CD14-positive monocyte (primary cell): Measurements from ENCODE around the gene ZNF536. TPM values are rescaled to one million over a fixed set of nuclear protein-coding genes. Genes with fewer than 3 reads are reported as not detected.

Experiments
- DNase-seq, 3 donors: peaks; one replicate each; pipeline ENCODE4 v3.0.0-alpha.2; 2011 to 2022
- H2AFZ ChIP-seq: 2 replicates; pipeline ENCODE4 v1.6.0; 2012; ENCODE audit warnings: mild to moderate bottlenecking, low read depth, low read length, inconsistent platforms; ENCODE audit not compliant: insufficient read depth, poor library complexity, severe bottlenecking
- H3K27ac ChIP-seq, 2 donors: 1 replicate in 1 of 2; 2 replicates in 1 of 2; pipeline ENCODE4 v1.5.1; 2012 to 2013; ENCODE audit warnings: low read length in 2 of 2, control low read depth in 1 of 2, inconsistent platforms in 1 of 2, low read depth in 1 of 2, mild to moderate bottlenecking in 1 of 2
- H3K27me3 ChIP-seq, 2 donors: one replicate each; pipeline versions ENCODE4 v1.6.0 to v1.6.1; 2011 to 2013; ENCODE audit warnings: low read length in 2 of 2; ENCODE audit not compliant: control insufficient read depth in 2 of 2, insufficient read depth in 2 of 2
- H3K36me3 ChIP-seq, 2 donors: replicated peaks in 1 of 2; 1 replicate in 1 of 2; 2 replicates in 1 of 2; pipeline versions ENCODE4 v1.5.1 to v1.6.1; 2012 to 2013; ENCODE audit warnings: low read length in 2 of 2, control low read depth in 1 of 2, inconsistent platforms in 1 of 2, mild to moderate bottlenecking in 1 of 2; ENCODE audit not compliant: insufficient read depth in 2 of 2, control insufficient read depth in 1 of 2
- H3K4me1 ChIP-seq, 2 donors: 1 replicate in 1 of 2; 2 replicates in 1 of 2; pipeline versions ENCODE4 v1.5.1 to v1.6.1; 2012 to 2013; ENCODE audit warnings: low read length in 2 of 2, control low read depth in 1 of 2, inconsistent platforms in 1 of 2, mild to moderate bottlenecking in 1 of 2, moderate library complexity in 1 of 2; ENCODE audit not compliant: insufficient read depth in 2 of 2, control insufficient read depth in 1 of 2
- H3K4me2 ChIP-seq: replicated peaks from 2 replicates; pipeline ENCODE3; 2012; ENCODE audit warnings: low read length, moderate library complexity, mild to moderate bottlenecking; ENCODE audit not compliant: poor library complexity, severe bottlenecking; ENCODE audit errors: extremely low read depth
- H3K4me3 ChIP-seq, 3 experiments: fragments of 200-600 bp in 1 of 3; sonication (generic) in 1 of 3; replicated peaks in 1 of 3; 1 replicate in 2 of 3; 2 replicates in 1 of 3; pipeline ENCODE4 v1.5.1; 2011 to 2013; ENCODE audit warnings: low read length in 3 of 3, mild to moderate bottlenecking in 3 of 3, control low read depth in 2 of 3, low read depth in 2 of 3, inconsistent platforms in 1 of 3, moderate library complexity in 1 of 3
- H3K79me2 ChIP-seq: 2 replicates; pipeline ENCODE4 v1.6.0; 2012; ENCODE audit warnings: mild to moderate bottlenecking, control low read depth, inconsistent platforms, low read length, moderate library complexity; ENCODE audit not compliant: insufficient read depth
- H3K9ac ChIP-seq: 2 replicates; pipeline ENCODE4 v1.6.0; 2017; ENCODE audit warnings: low read length, mild to moderate bottlenecking; ENCODE audit not compliant: insufficient read depth, poor library complexity, severe bottlenecking
- H3K9me3 ChIP-seq, 2 donors: replicated peaks in 1 of 2; 1 replicate in 1 of 2; 2 replicates in 1 of 2; pipeline versions ENCODE4 v1.5.1 to v1.6.1; 2012 to 2013; ENCODE audit warnings: low read length in 2 of 2, control low read depth in 1 of 2; ENCODE audit not compliant: control insufficient read depth in 1 of 2, insufficient read depth in 1 of 2
- H4K20me1 ChIP-seq: 2 replicates; pipeline ENCODE4 v1.6.0; 2012; ENCODE audit warnings: mild to moderate bottlenecking, low read length, control low read depth, moderate library complexity; ENCODE audit not compliant: insufficient read depth
- H3K27ac Mint-ChIP-seq, 7 donors: one replicate each; pipeline ENCODE4 v1.8.0; 2020; ENCODE audit warnings: mild to moderate bottlenecking in 7 of 7, mixed read lengths in 7 of 7, moderate library complexity in 6 of 7, inconsistent platforms in 2 of 7
- H3K27me3 Mint-ChIP-seq, 3 donors: one replicate each; pipeline ENCODE4 v1.8.0; 2021 to 2022; ENCODE audit warnings: low read depth in 3 of 3, mild to moderate bottlenecking in 3 of 3, mixed read lengths in 3 of 3, moderate library complexity in 3 of 3, inconsistent platforms in 1 of 3
- H3K36me3 Mint-ChIP-seq, 2 donors: one replicate each; pipeline ENCODE4 v1.8.0; 2020; ENCODE audit warnings: mixed read lengths in 2 of 2, inconsistent platforms in 1 of 2, mild to moderate bottlenecking in 1 of 2
- H3K4me1 Mint-ChIP-seq: one replicate; pipeline ENCODE4 v1.8.0; 2020; ENCODE audit warnings: mild to moderate bottlenecking, mixed read lengths
- H3K4me3 Mint-ChIP-seq, 2 donors: one replicate each; pipeline ENCODE4 v1.8.0; 2020; ENCODE audit warnings: mild to moderate bottlenecking in 2 of 2, mixed read lengths in 2 of 2, moderate library complexity in 1 of 2
- H3K9me3 Mint-ChIP-seq, 7 donors: one replicate each; pipeline ENCODE4 v1.8.0; 2020 to 2022; ENCODE audit warnings: mixed read lengths in 7 of 7, mild to moderate bottlenecking in 6 of 7, moderate library complexity in 6 of 7, inconsistent platforms in 2 of 7
- CTCF ChIP-seq: fragments of 200-600 bp; IDR thresholded peaks from one replicate; pipeline ENCODE4 v1.8.0; 2022; ENCODE audit warnings: antibody characterized with exemption, mild to moderate bottlenecking
- WGBS: methylation state at CpG from one replicate; pipeline ENCODE4 v1.1.5; 2013; ENCODE audit warnings: missing lambda C conversion rate; ENCODE audit not compliant: insufficient coverage; 5-methylcytosine and 5-hydroxymethylcytosine counted together
- intact Hi-C, 2 donors: fragments of 100-400 bp; cut with micrococcal nuclease; formaldehyde crosslinking; loops; one replicate each; pipeline versions ENCODE4 v1.15.0 to v1.15.1; 2023
- polyA plus RNA-seq, 3 donors: library from polyadenylated mRNA; depleted of rRNA in 1 of 3; unstranded in 2 of 3; stranded (reverse) in 1 of 3; fragments of 300-500 nt in 2 of 3; fragments of >200 nt in 1 of 3; fragmentation: Illumina TruSeq in 2 of 3; gene quantifications; 1 replicate in 2 of 3; 2 replicates in 1 of 3; pipeline ENCODE4 v1.2.3, GENCODE V29; 2012 to 2021

The ZNF536 gene
- polyA plus RNA-seq, 3 donors = not detected

GRCh38 chr19:30360376-30361106 is 11.6 kb upstream of the ZNF536 start:
- peaks cover 3% of the 10 kb centered on the region for H3K4me1 Mint-ChIP-seq
- WGBS = 13% methylated on average over 10 of the region's 18 CpGs
- peak overlapping the region in 1 of 2 donors; percentile 37 for H3K4me3 Mint-ChIP-seq
- no peaks in the 10 kb centered on the region for H3K9me3 ChIP-seq
- no peak overlapping the region for H3K9ac ChIP-seq
- H2AFZ ChIP-seq = no peak overlapping the region
- no peak for DNase-seq
- H3K4me2 ChIP-seq = no peak overlapping the region
- no peaks in the 10 kb centered on the region for H3K36me3 Mint-ChIP-seq
- no peaks in the 10 kb centered on the region for H3K36me3 ChIP-seq
- intact Hi-C loops = no loop called here
- TF ChIP-seq CTCF = no peak
- no peaks in the 10 kb centered on the region for H3K79me2 ChIP-seq
- H4K20me1 ChIP-seq = no peaks in the 10 kb centered on the region
- H3K4me1 ChIP-seq = no peaks in the 10 kb centered on the region
- H3K27me3 ChIP-seq = peaks cover 12 to 23% of the 10 kb centered on the region in 2 donors
- peaks cover 0 to 2% (median 0%) of the 10 kb centered on the region in 7 donors for H3K9me3 Mint-ChIP-seq
- H3K4me3 ChIP-seq = no peak overlapping the region
- peaks cover 23 to 29% (median 26%) of the 10 kb centered on the region in 3 donors for H3K27me3 Mint-ChIP-seq
- H3K27ac Mint-ChIP-seq = peak overlapping the region in 1 of 7 donors; percentile 40
- no peak overlapping the region for H3K27ac ChIP-seq

- H3K4me2 ChIP-seq = no peak overlapping the region
- Mint-ChIP-seq H3K9me3 (peaks cover 0 to 2% (median 0%) of the 10 kb centered on the region in 7 donors), H3K27ac (no peak overlapping the region), H3K4me3 (peak overlapping the region in 1 of 2 donors; percentile 37), H3K27me3 (peaks cover 23 to 29% (median 26%) of the 10 kb centered on the region in 3 donors), H3K36me3 (no peaks in the 10 kb centered on the region), H3K4me1 (peaks cover 3% of the 10 kb centered on the region)
- H3K27ac ChIP-seq = no peak overlapping the region
- 4% methylated on average over 3 of the region's 4 CpGs for WGBS
- no peaks in the 10 kb centered on the region for H3K9me3 ChIP-seq
- H3K27me3 ChIP-seq = peaks cover 12 to 23% of the 10 kb centered on the region in 2 donors
- H3K4me3 ChIP-seq = no peak overlapping the region
- H3K9ac ChIP-seq = no peak overlapping the region
- no peaks in the 10 kb centered on the region for H3K36me3 ChIP-seq
- no peak for TF ChIP-seq CTCF
- no peaks in the 10 kb centered on the region for H3K4me1 ChIP-seq
- H2AFZ ChIP-seq = no peak overlapping the region
- H3K79me2 ChIP-seq = no peaks in the 10 kb centered on the region
- intact Hi-C loops = no loop called here
- no peaks in the 10 kb centered on the region for H4K20me1 ChIP-seq
- no peak for DNase-seq
Measured at GRCh38 chr19:30361107-30361447, 11.1 kb upstream of the ZNF536 start.
